ENCODE results near the gene TTYH2.

TTYH2 gene

GRCh38 chr17:74233937-74234336 lies 20.6 kb downstream of the TTYH2 start:
- no peak for DNase-seq (ENCODE audit: low read depth in 4 of 4, low spot score in 1 of 4)

DNA sequence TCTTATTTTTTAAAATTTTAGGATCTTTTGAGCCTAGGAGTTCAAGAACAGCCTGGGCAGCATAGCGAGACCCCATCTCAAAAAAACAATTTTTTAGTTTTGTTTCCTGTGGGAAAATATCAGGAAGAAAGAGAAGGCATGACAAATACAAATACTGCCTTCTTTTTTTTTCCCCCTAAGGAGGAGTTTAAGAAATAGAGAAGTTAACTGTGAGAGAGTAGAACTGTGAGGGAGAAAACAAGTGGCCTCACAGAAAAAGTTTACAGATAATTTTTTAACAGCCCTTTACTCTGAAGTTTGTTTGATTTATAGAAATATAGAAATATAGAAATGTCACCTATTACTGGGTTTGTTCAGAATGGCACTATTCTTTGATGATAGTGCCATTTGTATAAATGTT lies 21.1 kb downstream of the TTYH2 start:
- no peak for DNase-seq (ENCODE audit: low read depth in 4 of 4, low spot score in 1 of 4)

- DNase-seq (ENCODE audit: low read depth in 4 of 4, low spot score in 1 of 4), result no peak
These were observed 21.7 kb downstream of the TTYH2 start for GRCh38 chr17:74235040-74235581.

- no peak for DNase-seq (ENCODE audit: low read depth in 4 of 4, low spot score in 1 of 4)
These were observed 22.6 kb downstream of the TTYH2 start for GRCh38 chr17:74235911-74236371.

GRCh38 chr17:74237321-74237720 lies 23.9 kb downstream of the TTYH2 start:
- DNase-seq (ENCODE audit: low read depth in 4 of 4, low spot score in 1 of 4), result no peak

- DNase-seq (ENCODE audit: low read depth in 4 of 4, low spot score in 1 of 4), result no peak
These were observed 25.8 kb downstream of the TTYH2 start for GRCh38 chr17:74239172-74239571.

DNA sequence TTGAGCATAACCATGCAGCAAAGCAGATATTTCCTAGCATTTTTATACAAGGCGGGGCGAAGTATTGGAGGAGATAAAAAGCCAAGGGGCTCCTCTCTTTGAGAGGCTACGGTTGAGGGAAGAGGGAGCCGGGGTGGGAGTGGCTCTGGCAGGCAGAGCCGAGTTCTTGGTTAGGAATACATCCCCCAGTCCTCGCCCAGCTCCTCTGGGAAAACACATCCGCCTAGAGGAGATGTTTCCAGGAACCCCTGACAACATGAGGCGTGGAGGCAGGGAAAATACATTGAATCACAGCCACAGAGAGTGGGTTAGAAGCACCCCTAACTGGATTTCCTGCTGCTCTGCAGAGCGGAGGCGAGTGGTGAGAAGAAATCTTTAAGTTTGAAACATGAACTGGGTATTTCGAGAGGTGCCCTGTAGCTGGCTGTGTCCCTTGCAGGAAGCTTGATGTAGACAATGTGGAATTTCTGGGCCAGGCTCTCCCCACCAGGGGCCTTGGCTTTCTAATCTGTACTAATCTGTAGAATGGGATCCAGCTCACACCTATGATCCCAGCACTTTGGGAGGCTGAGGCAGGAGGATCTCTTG lies 27.3 kb downstream of the TTYH2 start:
- no peak for DNase-seq (ENCODE audit: low read depth in 4 of 4, low spot score in 1 of 4)

DNA sequence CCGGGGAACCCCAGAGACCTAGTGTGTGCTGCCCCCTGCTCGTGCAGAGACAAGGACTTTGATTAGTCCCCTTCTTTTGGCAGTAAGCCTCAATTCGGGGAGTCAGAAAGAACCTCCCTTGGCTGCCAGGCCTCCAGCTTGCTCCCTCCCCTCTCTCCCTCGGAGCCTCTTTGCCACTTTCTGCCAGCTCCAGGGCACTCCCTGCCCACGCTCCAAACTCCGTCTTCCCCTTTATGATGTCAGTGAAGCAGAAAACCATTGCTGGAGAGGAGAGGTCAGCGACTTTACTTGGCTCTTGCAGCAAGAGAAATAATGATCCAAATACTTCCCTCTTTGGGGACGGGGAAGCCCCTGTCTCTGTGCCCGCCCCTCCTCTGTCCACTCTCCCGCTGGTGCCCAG lies 28.1 kb downstream of the TTYH2 start:
- no peak for DNase-seq (ENCODE audit: low read depth in 4 of 4, low spot score in 1 of 4)

- no peak for DNase-seq (ENCODE audit: low read depth in 4 of 4, low spot score in 1 of 4)
These were observed 28.5 kb downstream of the TTYH2 start for GRCh38 chr17:74241847-74242246.

DNA sequence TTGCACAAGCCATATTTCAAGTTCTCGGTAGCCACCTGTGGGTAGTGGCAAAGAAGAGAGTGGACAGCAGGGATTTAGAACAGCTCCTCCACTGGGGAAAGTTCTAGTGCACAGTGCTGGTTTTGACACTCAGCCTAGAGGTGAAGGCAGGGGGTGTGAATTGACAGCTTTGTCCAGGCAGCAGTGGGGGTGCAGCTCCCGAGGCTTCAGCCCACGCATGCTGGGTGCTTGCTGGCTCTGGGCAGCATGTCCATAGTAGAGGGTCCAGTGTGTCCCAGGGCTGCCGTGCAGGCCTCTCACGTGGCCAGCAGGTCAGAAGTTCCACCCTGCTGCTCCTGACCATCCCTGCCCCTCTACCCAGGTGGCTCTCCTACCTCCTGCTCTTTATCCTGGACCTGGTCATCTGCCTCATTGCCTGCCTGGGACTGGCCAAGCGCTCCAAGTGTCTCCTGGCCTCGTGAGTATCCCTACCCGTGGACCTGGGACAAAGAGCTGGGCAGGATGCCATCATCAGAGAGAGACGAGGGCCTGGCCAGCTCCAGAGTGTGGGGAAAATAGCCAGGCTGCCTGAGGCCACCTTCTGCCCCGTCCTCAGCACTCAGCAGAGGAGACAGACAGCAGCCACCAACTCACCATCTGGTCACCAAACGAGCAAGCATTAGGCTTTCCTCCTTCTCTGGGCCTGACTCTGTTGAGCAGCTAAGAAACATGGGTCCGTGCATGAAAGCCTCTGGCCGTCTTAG lies 29.8 kb downstream of the TTYH2 start:
- no peak for DNase-seq (ENCODE audit: low read depth in 4 of 4, low spot score in 1 of 4)

- DNase-seq (ENCODE audit: low read depth in 4 of 4, low spot score in 1 of 4), result no peak
These were observed 30.8 kb downstream of the TTYH2 start for GRCh38 chr17:74244128-74244527.

DNA sequence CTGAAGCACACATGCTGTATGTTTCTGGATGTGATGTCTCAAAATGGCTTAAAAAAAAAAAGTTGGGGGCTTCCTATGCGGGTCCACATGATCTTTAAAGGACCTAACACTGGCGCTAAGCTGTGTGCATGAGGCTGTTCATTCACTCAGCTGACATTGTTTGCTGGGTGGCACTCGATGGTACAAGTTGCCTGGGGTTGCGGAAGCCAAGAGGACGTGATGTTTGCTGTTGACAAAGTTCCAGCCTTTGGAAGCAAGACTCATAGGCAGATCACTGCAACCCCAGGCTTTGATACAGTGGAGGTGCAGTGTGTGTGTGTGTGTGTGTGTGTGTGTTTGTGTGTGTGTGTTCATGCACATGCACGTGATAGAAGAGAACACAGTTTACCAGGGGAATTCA lies 31.2 kb downstream of the TTYH2 start:
- DNase-seq (ENCODE audit: low read depth in 4 of 4, low spot score in 1 of 4), result no peak

DNA sequence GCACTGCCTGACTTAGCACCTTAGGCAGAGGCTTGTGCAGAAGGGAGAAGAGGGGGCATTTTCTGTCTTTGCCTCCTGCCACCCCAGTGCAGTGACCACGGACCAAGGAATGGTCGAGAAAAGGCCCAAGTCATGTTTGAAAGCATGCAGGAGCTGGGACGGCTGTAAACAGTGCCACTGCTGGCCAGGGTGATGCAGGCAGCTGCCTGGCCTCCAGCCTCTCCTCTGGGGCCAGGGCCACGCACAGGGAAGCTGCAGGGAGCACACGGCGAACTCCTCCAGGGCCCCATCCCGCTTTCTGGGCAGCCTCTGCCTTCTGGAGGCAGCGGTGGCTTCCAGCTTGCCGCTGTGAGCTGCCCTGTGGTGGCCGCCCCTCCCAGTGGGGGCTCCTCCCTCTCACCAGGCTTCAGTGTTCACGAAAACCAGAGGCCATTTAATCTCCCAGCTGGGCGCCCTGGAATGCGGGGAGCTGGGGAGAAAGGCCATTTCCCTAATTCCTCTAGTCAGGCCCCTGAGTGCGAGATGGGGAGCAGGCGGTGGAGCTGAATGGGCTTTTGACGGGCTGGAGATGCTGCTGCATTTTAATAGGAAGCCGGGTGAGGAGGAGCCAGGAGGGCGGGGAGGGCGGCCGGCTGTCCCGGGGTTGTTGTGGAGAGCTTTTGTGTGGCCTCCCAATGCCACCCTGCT lies 31.9 kb downstream of the TTYH2 start:
- DNase-seq (ENCODE audit: low read depth in 4 of 4, low spot score in 1 of 4), result no peak

DNA sequence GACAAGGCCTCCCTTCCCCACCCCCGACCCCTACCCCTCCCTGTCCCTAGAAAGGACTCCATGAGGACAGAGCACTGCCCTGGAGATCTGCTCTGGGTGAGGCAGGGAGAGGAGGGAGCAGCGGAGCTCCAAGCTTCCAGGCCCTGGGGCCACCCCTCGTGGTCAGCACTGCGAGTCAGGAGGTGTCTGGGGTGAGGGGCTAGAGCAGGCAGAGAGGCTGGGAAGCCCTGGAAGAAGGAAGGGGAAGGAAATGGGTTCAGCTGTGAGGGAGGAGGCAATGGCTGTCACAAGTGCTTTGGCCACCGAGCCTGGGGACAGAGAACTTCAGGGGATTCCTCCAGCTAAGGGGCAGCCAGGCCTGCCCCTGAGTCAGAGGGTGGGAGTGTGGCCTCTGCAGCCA lies 32.5 kb downstream of the TTYH2 start:
- DNase-seq (ENCODE audit: low read depth in 4 of 4, low spot score in 1 of 4), result no peak

GRCh38 chr17:74249590-74250270 lies 36.4 kb downstream of the TTYH2 start:
- DNase-seq (ENCODE audit: low read depth in 4 of 4, low spot score in 1 of 4), result no peak

GRCh38 chr17:74250324-74250995 lies 37.1 kb downstream of the TTYH2 start:
- DNase-seq (ENCODE audit: low read depth in 4 of 4, low spot score in 1 of 4), result no peak

GRCh38 chr17:74251051-74251450 lies 37.7 kb downstream of the TTYH2 start:
- DNase-seq (ENCODE audit: low read depth in 4 of 4, low spot score in 1 of 4), result no peak

DNA sequence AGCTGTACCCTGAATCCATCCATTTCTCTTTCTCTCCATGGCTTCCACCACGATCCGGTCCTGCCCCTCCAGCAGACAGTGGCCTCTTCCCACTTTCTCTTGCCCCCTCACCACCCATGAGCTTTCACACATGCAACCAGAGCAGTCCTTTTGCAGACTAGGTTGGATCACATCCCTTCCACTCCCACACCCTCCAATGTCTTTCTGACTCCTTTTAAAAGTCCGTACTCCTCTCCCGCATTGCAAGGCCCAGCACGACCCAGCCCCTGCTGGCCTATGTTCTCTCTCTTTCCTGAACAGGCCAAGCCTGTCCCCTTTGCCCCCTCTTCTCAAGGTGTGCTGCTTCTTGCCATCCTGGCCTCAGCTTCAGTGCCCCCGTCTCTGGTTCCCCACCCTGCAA lies 38.2 kb downstream of the TTYH2 start:
- DNase-seq (ENCODE audit: low read depth in 4 of 4, low spot score in 1 of 4), result no peak

GRCh38 chr17:74252211-74252610 lies 38.8 kb downstream of the TTYH2 start:
- no peak for DNase-seq (ENCODE audit: low read depth in 4 of 4, low spot score in 1 of 4)

DNA sequence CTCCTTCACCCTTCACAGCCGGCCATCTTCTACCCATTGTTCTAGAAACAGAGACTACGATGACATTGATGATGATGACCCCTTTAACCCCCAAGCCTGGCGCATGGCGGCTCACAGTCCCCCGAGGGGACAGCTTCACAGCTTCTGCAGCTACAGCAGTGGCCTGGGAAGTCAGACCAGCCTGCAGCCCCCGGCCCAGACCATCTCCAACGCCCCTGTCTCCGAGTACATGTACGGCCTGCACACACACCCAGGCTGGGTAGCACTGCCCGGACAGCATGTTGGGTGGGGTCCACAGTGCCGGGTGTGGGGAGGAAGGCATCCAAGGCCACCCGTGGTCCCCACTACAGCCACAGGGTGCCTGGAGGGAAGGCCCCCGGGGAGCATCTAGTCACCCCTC lies 39.7 kb downstream of the TTYH2 start:
- no peak for DNase-seq (ENCODE audit: low read depth in 4 of 4, low spot score in 1 of 4)

- DNase-seq (ENCODE audit: low read depth in 4 of 4, low spot score in 1 of 4), result no peak
These were observed 43.9 kb downstream of the TTYH2 start for GRCh38 chr17:74257311-74257710.

Data from stimulated activated CD4-positive, alpha-beta T cell treated with anti-CD3 and anti-CD28 coated beads, Interleukin-1b, Interleukin-23, amount 100 ng/mL, for 24 hours (primary cell).